ENCODE measurements around the gene CACNA2D2. TPM values are rescaled to one million over a fixed set of nuclear protein-coding genes. Genes with fewer than 3 reads are reported as not detected.

Gene CACNA2D2
- total RNA-seq, 1 donor from 2014 or later, result 1.00 TPM

GRCh38 chr3:50484722-50485121 lies 18.7 kb downstream of the CACNA2D2 start:
- DNase-seq (ENCODE audit: low read depth) (no peak), FAIRE-seq (no peak)
- H3K27ac Mint-ChIP-seq (ENCODE audit: unreplicated experiment), result no peak overlapping the region
- Histone ChIP-seq H3K9ac (ENCODE audit: low read length) (no peak overlapping the region), H3K4me3 (ENCODE audit: insufficient read depth, low read depth, low read length) (no peak overlapping the region), H2AFZ (ENCODE audit: low read depth, low read length) (no peak overlapping the region), H3K36me3 (ENCODE audit: insufficient read depth, low read length) (no peaks in the 10 kb centered on the region), H3K27me3 (ENCODE audit: insufficient read depth, low read length) (no peaks in the 10 kb centered on the region), H4K20me1 (ENCODE audit: insufficient read depth, low read length) (no peaks in the 10 kb centered on the region), H3K4me1 (ENCODE audit: insufficient read depth, low read length) (peaks cover 9% of the 10 kb centered on the region), H3K4me2 (ENCODE audit: low read length) (no peak overlapping the region), H3K79me2 (ENCODE audit: insufficient read depth, low read length) (no peaks in the 10 kb centered on the region), H3K27ac (ENCODE audit: low read depth, low read length) (no peak overlapping the region), H3K9me3 (ENCODE audit: insufficient read depth, low read depth, low read length) (no peaks in the 10 kb centered on the region)
- H3K27me3 Mint-ChIP-seq (ENCODE audit: low read depth, unreplicated experiment), result peaks cover 18% of the 10 kb centered on the region
- no peaks in the 10 kb centered on the region for H3K9me3 Mint-ChIP-seq (ENCODE audit: unreplicated experiment)
- no peak overlapping the region for H3K4me3 Mint-ChIP-seq (ENCODE audit: unreplicated experiment)
- TF ChIP-seq EZH2 (IDR thresholded peaks at IDR 0.05; ENCODE audit: insufficient read depth, low read length), result no peak
- TF ChIP-seq CTCF (IDR thresholded peaks at IDR 0.05; ENCODE audit: insufficient read depth, low read depth, low read length), result no peak
- no peaks in the 10 kb centered on the region for H3K36me3 Mint-ChIP-seq (ENCODE audit: low read depth, unreplicated experiment)
- H3K4me1 Mint-ChIP-seq (ENCODE audit: low read depth, unreplicated experiment), result peaks cover 5% of the 10 kb centered on the region

- H3K4me1 ChIP-seq (ENCODE audit: insufficient read depth, low read length), result peaks cover 9% of the 10 kb centered on the region
- Mint-ChIP-seq H3K9me3 (ENCODE audit: unreplicated experiment) (peaks cover 4% of the 10 kb centered on the region), H3K27ac (ENCODE audit: unreplicated experiment) (no peak overlapping the region), H3K4me1 (ENCODE audit: low read depth, unreplicated experiment) (peaks cover 5% of the 10 kb centered on the region), H3K27me3 (ENCODE audit: low read depth, unreplicated experiment) (peaks cover 23% of the 10 kb centered on the region), H3K36me3 (ENCODE audit: low read depth, unreplicated experiment) (no peaks in the 10 kb centered on the region), H3K4me3 (ENCODE audit: unreplicated experiment) (no peak overlapping the region)
- H2AFZ ChIP-seq (ENCODE audit: low read depth, low read length), result no peak overlapping the region
- no peaks in the 10 kb centered on the region for H3K27me3 ChIP-seq (ENCODE audit: insufficient read depth, low read length)
- no peak overlapping the region for H3K9ac ChIP-seq (ENCODE audit: low read length)
- H3K36me3 ChIP-seq (ENCODE audit: insufficient read depth, low read length), result no peaks in the 10 kb centered on the region
- no peak overlapping the region for H3K27ac ChIP-seq (ENCODE audit: low read depth, low read length)
- H3K4me3 ChIP-seq (ENCODE audit: insufficient read depth, low read depth, low read length), result no peak overlapping the region
- no peaks in the 10 kb centered on the region for H3K79me2 ChIP-seq (ENCODE audit: insufficient read depth, low read length)
- no peak overlapping the region for H3K4me2 ChIP-seq (ENCODE audit: low read length)
- no peak for FAIRE-seq
- no peaks in the 10 kb centered on the region for H3K9me3 ChIP-seq (ENCODE audit: insufficient read depth, low read depth, low read length)
- H4K20me1 ChIP-seq (ENCODE audit: insufficient read depth, low read length), result no peaks in the 10 kb centered on the region
- TF ChIP-seq EZH2 (IDR thresholded peaks at IDR 0.05; ENCODE audit: insufficient read depth, low read length), result no peak
- no peak for TF ChIP-seq CTCF (IDR thresholded peaks at IDR 0.05; ENCODE audit: insufficient read depth, low read depth, low read length)
- DNase-seq (ENCODE audit: low read depth), result no peak
Measured at GRCh38 chr3:50483374-50483773, 20.1 kb downstream of the CACNA2D2 start.

- H3K4me2 ChIP-seq (ENCODE audit: low read length), result no peak overlapping the region
- TF ChIP-seq CTCF (IDR thresholded peaks at IDR 0.05; ENCODE audit: insufficient read depth, low read depth, low read length) (no peak), EZH2 (IDR thresholded peaks at IDR 0.05; ENCODE audit: insufficient read depth, low read length) (no peak)
- H3K79me2 ChIP-seq (ENCODE audit: insufficient read depth, low read length), result no peaks in the 10 kb centered on the region
- H3K27me3 ChIP-seq (ENCODE audit: insufficient read depth, low read length), result no peaks in the 10 kb centered on the region
- no peak for DNase-seq (ENCODE audit: low read depth)
- Mint-ChIP-seq H3K36me3 (ENCODE audit: low read depth, unreplicated experiment) (no peaks in the 10 kb centered on the region), H3K27ac (ENCODE audit: unreplicated experiment) (no peak overlapping the region), H3K27me3 (ENCODE audit: low read depth, unreplicated experiment) (peaks cover 23% of the 10 kb centered on the region), H3K4me1 (ENCODE audit: low read depth, unreplicated experiment) (peaks cover 5% of the 10 kb centered on the region), H3K4me3 (ENCODE audit: unreplicated experiment) (no peak overlapping the region), H3K9me3 (ENCODE audit: unreplicated experiment) (peaks cover 5% of the 10 kb centered on the region)
- no peaks in the 10 kb centered on the region for H3K36me3 ChIP-seq (ENCODE audit: insufficient read depth, low read length)
- H3K27ac ChIP-seq (ENCODE audit: low read depth, low read length), result no peak overlapping the region
- H3K4me3 ChIP-seq (ENCODE audit: insufficient read depth, low read depth, low read length), result no peak overlapping the region
- H3K9ac ChIP-seq (ENCODE audit: low read length), result no peak overlapping the region
- H4K20me1 ChIP-seq (ENCODE audit: insufficient read depth, low read length), result no peaks in the 10 kb centered on the region
- no peak for FAIRE-seq
- H3K9me3 ChIP-seq (ENCODE audit: insufficient read depth, low read depth, low read length), result no peaks in the 10 kb centered on the region
- H3K4me1 ChIP-seq (ENCODE audit: insufficient read depth, low read length), result peaks cover 9% of the 10 kb centered on the region
- no peak overlapping the region for H2AFZ ChIP-seq (ENCODE audit: low read depth, low read length)
Measured at GRCh38 chr3:50481992-50482391, 21.4 kb downstream of the CACNA2D2 start.
